ENCODE measurements around the gene MAP1LC3B.

Gene MAP1LC3B

DNA sequence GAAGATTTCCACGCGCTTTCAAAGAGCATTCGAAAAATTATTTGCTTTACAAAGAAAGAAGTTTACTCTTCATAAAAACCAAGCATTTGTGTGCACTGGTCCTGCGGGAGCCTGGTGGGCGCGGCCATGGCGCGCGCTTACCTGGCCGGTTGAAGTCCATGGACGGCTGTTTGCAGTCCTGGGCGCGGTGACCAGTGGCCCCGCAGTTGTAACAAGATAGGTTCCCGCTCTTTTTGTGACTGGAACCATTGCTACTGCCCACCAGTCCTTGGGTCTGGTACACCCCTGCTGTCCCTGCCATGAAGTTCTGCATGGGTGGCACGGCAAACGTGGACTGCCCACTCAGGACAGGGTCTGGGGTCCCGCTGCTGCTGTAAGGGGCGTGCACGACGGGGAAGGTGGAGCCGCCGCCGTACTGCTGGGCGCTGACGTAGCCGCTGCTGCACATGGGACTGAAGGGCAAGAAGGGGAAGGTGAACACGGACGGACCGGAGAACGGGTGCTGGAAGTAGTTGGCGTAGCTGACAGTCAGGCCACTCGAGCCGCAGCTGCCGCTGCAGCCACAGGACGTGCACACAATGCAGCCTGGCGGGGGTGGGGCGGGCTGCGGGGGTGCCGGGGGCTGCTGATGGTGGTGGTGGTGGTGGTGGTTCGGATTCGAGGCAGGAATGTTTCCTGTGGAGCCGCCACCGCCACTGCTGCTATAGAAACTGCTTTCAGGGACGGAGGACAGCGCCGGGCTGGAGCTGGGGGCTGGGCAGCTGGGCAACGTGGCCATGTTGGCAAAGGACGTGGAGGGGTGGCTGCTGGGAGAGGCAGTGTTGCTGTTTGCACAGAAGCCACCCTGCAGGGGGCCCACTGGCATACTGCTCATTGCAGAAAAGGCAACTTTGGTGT lies 19.5 kb downstream of the MAP1LC3B start:
- no peak for DNase-seq

GRCh38 chr16:87412371-87412995 lies 20.3 kb downstream of the MAP1LC3B start:
- no peak for DNase-seq

- DNase-seq = no peak
Measured at GRCh38 chr16:87412996-87413421, 20.9 kb downstream of the MAP1LC3B start.

- peak; percentile 64 for DNase-seq
Measured at GRCh38 chr16:87414251-87414680, 22.1 kb downstream of the MAP1LC3B start.

- no peak for DNase-seq
Measured at GRCh38 chr16:87415441-87415840, 23.3 kb downstream of the MAP1LC3B start.

- peak; percentile 33 for DNase-seq
Measured at GRCh38 chr16:87416826-87417527, 24.8 kb downstream of the MAP1LC3B start.

DNA sequence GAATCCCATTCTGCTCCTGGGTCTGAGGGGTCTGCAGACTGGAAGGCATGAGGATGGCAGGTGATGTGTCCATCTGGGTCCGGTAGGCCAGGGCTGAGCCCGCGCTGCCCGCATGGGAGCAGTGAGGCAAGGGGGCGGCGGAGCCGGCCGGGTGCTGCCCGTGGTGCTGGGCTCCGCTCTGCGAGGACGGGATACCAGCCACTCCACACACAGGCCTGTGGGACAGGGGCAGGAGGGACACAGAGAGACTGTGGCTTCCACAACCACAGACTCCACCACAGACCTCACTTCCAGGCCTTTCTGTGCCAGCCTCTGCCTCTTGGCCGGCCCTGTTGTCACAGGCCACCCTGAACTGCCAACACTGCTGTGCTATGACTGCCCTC lies 25.4 kb downstream of the MAP1LC3B start:
- no peak for DNase-seq

DNA sequence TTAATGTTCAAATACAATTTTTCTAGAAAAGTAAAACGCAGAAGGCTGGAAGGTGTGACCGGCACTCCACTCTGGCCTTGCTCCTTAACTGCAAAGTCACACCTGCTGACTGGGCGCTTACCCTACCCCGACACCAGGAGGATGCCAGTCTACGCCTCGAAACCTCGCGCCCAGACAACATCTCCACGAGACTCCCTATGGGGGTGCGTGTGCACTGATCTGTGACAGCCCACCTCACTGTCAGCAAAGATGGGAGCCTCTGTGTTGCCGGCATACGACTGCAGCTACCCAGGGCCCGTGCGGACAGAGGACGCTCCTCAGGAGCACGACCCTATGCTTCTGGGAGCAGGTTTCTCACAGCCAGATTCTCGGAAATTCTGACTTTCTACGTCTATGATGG lies 26.1 kb downstream of the MAP1LC3B start:
- DNase-seq = no peak

DNA sequence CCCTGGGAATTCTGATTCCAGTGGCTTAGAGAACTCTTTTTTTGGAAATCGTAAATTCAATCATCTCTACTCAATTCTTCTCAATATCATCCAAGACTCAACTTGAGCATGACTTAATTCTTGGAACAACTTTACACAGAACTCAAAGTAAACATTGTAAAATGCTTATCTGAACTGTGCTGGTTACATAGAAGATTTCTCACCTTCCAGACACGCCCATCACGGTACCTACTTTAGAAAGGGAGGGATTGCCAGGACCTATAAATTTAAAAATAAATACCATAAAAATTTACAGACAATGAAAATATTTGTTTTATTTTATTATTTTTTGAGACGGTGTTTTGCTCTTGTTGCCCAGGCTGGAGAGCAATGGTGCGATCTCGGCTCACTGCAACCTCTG lies 26.5 kb downstream of the MAP1LC3B start:
- DNase-seq = no peak

DNA sequence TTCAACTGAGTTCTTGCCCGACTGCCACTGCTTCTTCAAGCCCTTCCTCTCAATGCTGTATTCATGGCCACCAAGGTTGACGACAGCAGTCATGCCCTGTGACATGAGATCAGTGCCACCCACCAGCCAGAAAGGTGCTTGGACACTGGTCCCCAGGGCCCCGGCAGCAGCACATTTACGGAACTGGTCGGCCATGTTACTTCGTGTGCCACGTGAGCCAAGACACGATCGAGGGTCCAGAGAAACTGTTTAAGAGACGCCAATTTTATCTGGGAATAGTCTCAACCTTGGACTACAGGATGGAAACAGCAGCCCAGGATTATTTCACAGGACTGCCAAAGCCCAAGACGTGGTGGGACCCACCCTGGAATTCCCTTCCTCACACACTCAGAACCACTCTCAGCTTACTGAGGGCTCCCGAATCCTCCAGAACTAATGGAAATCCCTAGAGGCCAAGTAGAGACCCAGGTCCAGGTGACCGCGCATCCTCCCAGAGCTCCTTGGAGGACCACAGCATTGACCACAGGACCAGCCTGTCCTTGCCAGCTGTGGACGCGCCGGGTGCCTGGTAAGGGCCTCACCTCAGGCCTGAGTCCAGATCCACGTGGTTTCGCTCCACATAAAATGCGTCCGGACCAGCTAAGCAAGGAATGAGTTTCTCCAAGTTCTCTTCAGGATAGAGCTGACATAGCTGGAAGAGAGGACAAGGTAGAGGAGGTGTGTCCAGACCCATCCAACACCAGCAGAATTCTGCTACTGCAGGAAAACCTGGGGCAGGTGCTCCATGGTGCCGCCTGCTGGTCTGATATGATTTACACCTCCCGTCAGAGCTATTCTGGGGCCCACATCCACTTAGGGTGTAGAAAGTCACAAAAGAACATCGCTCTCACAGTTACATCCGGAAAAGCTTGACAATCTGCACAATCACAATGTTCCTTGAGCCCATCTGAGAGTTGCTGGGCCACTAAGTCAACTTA lies 28.2 kb downstream of the MAP1LC3B start:
- DNase-seq = peak; percentile 21

DNA sequence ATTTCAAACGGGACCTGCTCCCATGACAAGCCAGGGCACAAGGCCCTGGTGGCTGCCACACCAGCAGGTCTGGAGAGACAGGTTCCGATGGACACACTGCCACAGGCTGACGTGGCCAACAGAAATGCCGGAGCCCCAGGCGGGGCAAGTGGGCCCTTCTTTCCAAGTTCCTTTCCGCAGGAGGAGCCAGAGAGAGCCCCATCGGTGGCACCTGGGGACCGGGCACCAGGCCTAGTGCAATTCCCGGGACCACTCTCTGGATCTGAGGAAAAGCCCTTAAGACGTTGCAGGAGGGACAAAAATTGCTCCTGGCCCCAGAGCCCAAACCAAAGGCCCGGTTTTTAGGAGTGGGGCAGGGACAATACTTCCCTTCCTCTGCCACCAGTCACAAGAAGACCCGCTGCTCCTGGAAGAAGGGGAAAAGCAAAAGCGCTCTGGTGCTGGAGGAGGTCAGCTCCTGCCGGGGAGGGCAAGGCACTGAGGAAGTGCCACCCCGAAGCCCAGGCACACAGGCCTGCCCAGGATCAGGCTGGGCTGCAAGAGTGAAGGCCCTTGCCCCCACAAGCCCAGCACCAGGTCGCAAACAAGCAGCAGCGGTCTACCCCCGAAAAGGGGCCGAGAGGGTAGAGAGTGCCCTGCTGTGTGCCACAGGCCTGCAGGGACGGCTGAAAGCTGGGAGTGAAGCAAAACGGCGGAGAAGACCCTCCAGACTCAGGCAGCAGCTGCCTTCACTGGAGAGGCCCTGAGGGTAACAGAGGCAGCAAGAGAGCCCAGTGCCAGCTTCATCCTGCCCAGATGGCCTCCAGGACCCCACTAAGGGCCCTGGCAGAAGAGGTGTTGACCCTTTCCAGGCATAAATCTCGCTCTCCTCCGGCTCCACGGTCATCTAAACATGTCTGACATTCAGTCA lies 29.1 kb downstream of the MAP1LC3B start:
- no peak for DNase-seq

GRCh38 chr16:87422106-87422505 lies 30.0 kb downstream of the MAP1LC3B start:
- no peak for DNase-seq

- no peak for DNase-seq
Measured at GRCh38 chr16:87423429-87423828, 31.3 kb downstream of the MAP1LC3B start.

DNA sequence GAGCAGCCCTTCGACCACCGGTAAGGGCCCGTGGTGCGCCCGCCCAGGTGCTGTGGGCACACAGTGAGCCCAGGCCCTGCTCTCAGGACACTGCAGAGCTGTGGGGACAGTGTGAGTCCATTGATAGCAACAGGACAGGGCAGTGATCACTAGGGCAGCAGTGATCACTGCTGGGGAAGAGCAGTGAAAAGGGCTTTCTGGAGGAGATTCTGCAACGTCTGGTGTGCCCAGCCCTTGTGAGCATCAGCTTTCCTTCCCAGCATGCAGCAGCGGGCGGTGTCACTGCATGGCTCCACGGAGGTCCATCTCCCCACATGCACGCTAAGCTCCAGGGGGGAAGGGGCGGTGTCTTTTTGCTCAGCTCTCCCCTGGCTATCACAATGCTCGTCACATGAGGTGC lies 32.1 kb downstream of the MAP1LC3B start:
- DNase-seq = no peak

GRCh38 chr16:87425941-87426340 lies 33.8 kb downstream of the MAP1LC3B start:
- DNase-seq = no peak

DNA sequence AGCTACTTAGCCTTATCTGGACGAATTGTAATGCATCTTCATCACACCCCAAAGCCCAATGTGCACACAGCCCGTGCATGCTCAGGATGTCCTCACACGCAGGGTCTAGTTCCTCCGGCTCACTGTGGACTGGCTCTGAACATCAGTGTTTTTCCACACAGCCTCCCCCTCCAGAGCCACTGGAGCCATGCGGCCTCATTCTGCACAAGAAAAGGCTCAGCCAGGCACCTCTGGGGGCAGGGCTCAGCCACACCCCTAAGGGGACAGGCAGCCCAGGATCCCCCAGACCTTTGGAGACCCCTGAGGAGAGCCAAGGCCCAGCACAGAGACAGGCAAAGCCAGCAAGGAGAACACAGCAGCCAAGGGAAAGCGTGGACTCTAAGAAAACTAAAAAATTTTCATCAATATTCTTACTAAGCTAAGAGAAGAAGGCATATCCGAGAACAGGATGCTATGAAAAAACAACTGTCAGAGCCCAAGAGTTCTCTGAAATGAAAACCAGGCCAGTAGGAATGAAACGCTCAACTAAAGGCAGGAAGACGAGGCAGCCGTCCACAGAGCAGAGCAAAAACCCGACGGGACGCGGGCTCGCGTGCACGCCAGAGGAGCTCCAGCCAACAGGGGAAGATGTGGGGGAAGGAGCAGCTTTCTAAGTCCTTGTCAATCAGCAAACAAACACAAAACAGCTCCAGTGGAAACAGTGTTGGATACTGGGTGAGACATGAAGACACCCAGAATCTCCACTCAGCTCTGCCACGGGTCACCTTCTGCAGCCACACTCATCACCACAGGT lies 34.5 kb downstream of the MAP1LC3B start:
- no peak for DNase-seq

- DNase-seq = no peak
Measured at GRCh38 chr16:87431926-87432325, 39.8 kb downstream of the MAP1LC3B start.

- no peak for DNase-seq
Measured at GRCh38 chr16:87432330-87432915, 40.3 kb downstream of the MAP1LC3B start.

- no peak for DNase-seq
Measured at GRCh38 chr16:87434146-87434667, 42.1 kb downstream of the MAP1LC3B start.
